Measurements from ENCODE around the gene ARHGAP21.

DNA sequence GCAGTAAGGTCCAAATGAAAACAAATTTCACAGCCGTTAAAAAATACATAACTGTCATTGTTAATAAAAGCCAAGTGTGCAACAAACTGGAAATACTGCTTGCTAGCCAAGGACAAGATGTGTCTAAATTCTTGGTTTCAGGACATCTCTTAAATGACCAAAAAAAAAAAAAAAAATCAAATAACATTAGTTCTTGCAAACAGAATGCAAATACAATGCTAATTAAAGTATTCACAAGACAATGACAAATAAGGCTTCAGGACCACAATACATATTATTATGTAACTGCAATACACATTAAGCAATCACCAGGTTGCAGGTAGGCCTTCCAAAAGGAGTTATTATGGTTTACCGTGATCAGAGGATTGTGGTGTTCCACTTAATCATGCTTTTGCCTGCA, 3.6 kb downstream of the ARHGAP21 start:
- TF ChIP-seq EZH2 (IDR thresholded peaks at IDR 0.05; ENCODE audit: insufficient read depth, poor library complexity, severe bottlenecking) (no peak), EZH2phosphoT487 (IDR thresholded peaks at IDR 0.05; ENCODE audit: insufficient read depth, low read depth) (no peak)

Measured in GM23248 (cell line).